K562 (cell line): Measurements from ENCODE around the gene SHANK1. TPM values are rescaled to one million over a fixed set of nuclear protein-coding genes. Genes with fewer than 3 reads are reported as not detected.
A peak's percentile ranks its signal among the peaks of the same experiment; 100 is the strongest.

Experiments
- ATAC-seq: fragments of 200-7000 bp; cut with Tn5 transposase; 3 replicates; pipeline ENCODE4 v1.9.1; 2020; ENCODE audit warnings: moderate library complexity
- BruUV-seq: library from RNA; stranded (reverse); fragments of 400-500 nt; replicated peaks from 2 replicates; lab custom pipeline; 2021; lab: Mats Ljungman, UMichigan
- CTCF ChIA-PET: fragments of 300-600 bp; formaldehyde crosslinking; extraction: SDS; loops from one replicate; lab custom pipeline; 2021; ENCODE audit warnings: low intra/inter-chr PET ratio; lab: Yijun Ruan, JAX
- POLR2A ChIA-PET: fragments of 300-600, 350-650 bp; sonication (Branson Sonifier 250); formaldehyde crosslinking; extraction: SDS; loops from one replicate; lab custom pipeline; 2021; ENCODE audit warnings: antibody characterized with exemption, inconsistent platforms; lab: Yijun Ruan, JAX
- DNase-seq, 4 experiments: peaks; one replicate each; pipeline versions ENCODE4 v3.0.0 to v3.0.0-alpha.2; 2011 to 2018; ENCODE audit warnings: low spot score in 3 of 4, mixed read lengths in 3 of 4; ENCODE audit errors: extremely low read depth in 1 of 4
- FAIRE-seq: peaks from 2 replicates; lab custom pipeline; 2011; peaks lifted over from hg19 to GRCh38; lab: Jason Lieb, UNC
- H2AFZ ChIP-seq: 2 replicates; pipeline ENCODE4 v1.6.0; 2011; ENCODE audit warnings: low read depth, low read length, control low read depth, inconsistent platforms
- H3K27ac ChIP-seq: fragments of 200-600 bp; 3 replicates; pipeline ENCODE4 v1.8.0; 2011; ENCODE audit warnings: low read depth, mild to moderate bottlenecking, control low read depth, inconsistent platforms, low read length, moderate library complexity, mixed read lengths; ENCODE audit errors: extremely low read depth
- H3K27me3 ChIP-seq, 2 experiments: fragments of 300-600 bp in 1 of 2; 2 replicates in 1 of 2; 3 replicates in 1 of 2; pipeline versions ENCODE4 v1.6.0 to v1.8.0; 2011; ENCODE audit warnings: inconsistent platforms in 2 of 2, low read length in 2 of 2, mild to moderate bottlenecking in 1 of 2, mixed read lengths in 1 of 2, moderate library complexity in 1 of 2; ENCODE audit not compliant: control insufficient read depth in 2 of 2, insufficient read depth in 2 of 2
- H3K36me3 ChIP-seq: fragments of 300-600 bp; 3 replicates; pipeline ENCODE4 v1.8.0; 2011; ENCODE audit warnings: mild to moderate bottlenecking, low read length, inconsistent platforms; ENCODE audit not compliant: control insufficient read depth, insufficient read depth
- H3K4me1 ChIP-seq, 2 experiments: fragments of 200-600 bp in 1 of 2; replicated peaks in 1 of 2; 2 replicates in 1 of 2; 3 replicates in 1 of 2; pipeline versions ENCODE4 v1.5.1 to v1.8.0; 2011; ENCODE audit warnings: inconsistent platforms in 2 of 2, low read length in 2 of 2, mild to moderate bottlenecking in 1 of 2, mixed read lengths in 1 of 2, moderate library complexity in 1 of 2; ENCODE audit not compliant: control insufficient read depth in 2 of 2, insufficient read depth in 2 of 2
- H3K4me2 ChIP-seq: 2 replicates; pipeline ENCODE4 v1.6.1; 2011; ENCODE audit warnings: low read length, control low read depth, inconsistent platforms, mixed read lengths; ENCODE audit not compliant: insufficient read depth
- H3K4me3 ChIP-seq: fragments of 200-600 bp; sonication (generic), shearing (Covaris generic); 2 replicates; pipeline ENCODE4 v1.5.1; 2016; ENCODE audit warnings: control low read depth, inconsistent platforms
- H3K79me2 ChIP-seq: fragments of 200-600 bp; 3 replicates; pipeline ENCODE4 v1.8.0; 2011; ENCODE audit warnings: low read length, inconsistent platforms; ENCODE audit not compliant: control insufficient read depth, insufficient read depth
- H3K9ac ChIP-seq, 2 experiments: 2 replicates each; pipeline versions ENCODE4 v1.6.0 to v1.6.1; 2011; ENCODE audit warnings: low read depth in 2 of 2, low read length in 2 of 2, control low read depth in 1 of 2, inconsistent platforms in 1 of 2, mild to moderate bottlenecking in 1 of 2, mixed read lengths in 1 of 2; ENCODE audit not compliant: insufficient read depth in 1 of 2
- H3K9me1 ChIP-seq: one replicate; pipeline ENCODE4 v1.6.0; 2011; ENCODE audit warnings: inconsistent platforms, mild to moderate bottlenecking, low read length, moderate library complexity; ENCODE audit not compliant: control insufficient read depth, insufficient read depth
- H3K9me3 ChIP-seq: replicated peaks from 2 replicates; pipeline ENCODE4 v1.5.1; 2011; ENCODE audit warnings: low read depth, low read length, inconsistent platforms; ENCODE audit not compliant: control insufficient read depth, insufficient read depth
- H4K20me1 ChIP-seq: replicated peaks from 2 replicates; pipeline ENCODE4 v1.6.1; 2011; ENCODE audit warnings: low read length, inconsistent platforms, mixed read lengths; ENCODE audit not compliant: control insufficient read depth, insufficient read depth
- CEBPB ChIP-seq: fragments of 450-650 bp; IDR thresholded peaks from 2 replicates; pipeline ENCODE4 v1.6.1; 2016; ENCODE audit warnings: missing genetic modification characterization, missing compliant biosample characterization
- CEBPG ChIP-seq, 3 experiments: fragments of 200-800 bp in 1 of 3; sonication (Bioruptor generic) in 1 of 3; sonication (generic) in 1 of 3; formaldehyde crosslinking in 1 of 3; IDR thresholded peaks in 2 of 3; conservative IDR thresholded peaks in 1 of 3; 2 replicates each; pipeline versions ENCODE4 v1.6.1 to v1.8.0; 2016 to 2022; ENCODE audit warnings: missing compliant biosample characterization in 2 of 3, missing genetic modification characterization in 2 of 3, mild to moderate bottlenecking in 1 of 3, missing genetic modification reagents in 1 of 3
- EP400 ChIP-seq: fragments of 450-650 bp; IDR thresholded peaks from 2 replicates; pipeline ENCODE4 v1.6.1; 2017; ENCODE audit warnings: antibody characterized with exemption, mild to moderate bottlenecking, moderate library complexity
- ILK ChIP-seq: fragments of 450-650 bp; IDR thresholded peaks from 2 replicates; pipeline ENCODE4 v1.6.1; 2016; ENCODE audit warnings: missing genetic modification characterization, low read depth, mild to moderate bottlenecking, missing compliant biosample characterization, moderate library complexity, borderline replicate concordance
- JUN ChIP-seq, 2 experiments: sonication (generic) in 1 of 2; formaldehyde crosslinking in 1 of 2; IDR thresholded peaks; 2 replicates each; pipeline versions ENCODE4 v1.6.1 to v1.8.0; 2012 to 2022; ENCODE audit warnings: borderline replicate concordance in 2 of 2, mild to moderate bottlenecking in 2 of 2, improper control_type of control experiment in 1 of 2, low read depth in 1 of 2, low read length in 1 of 2, missing genetic modification reagents in 1 of 2
- PML ChIP-seq: IDR thresholded peaks from 2 replicates; pipeline ENCODE4 v1.6.1; 2012; ENCODE audit warnings: low read length, inconsistent platforms
- RBM15 ChIP-seq: fragments of 200-400 bp; formaldehyde crosslinking; IDR thresholded peaks from 2 replicates; pipeline ENCODE4 v1.6.1; 2018; ENCODE audit warnings: mild to moderate bottlenecking, low read length, moderate library complexity; ENCODE audit not compliant: insufficient read depth
- SUPT5H ChIP-seq: fragments of 450-650 bp; IDR thresholded peaks from 2 replicates; pipeline ENCODE4 v1.6.1; 2016
- XRCC5 ChIP-seq: fragments of 200-400 bp; formaldehyde crosslinking; IDR thresholded peaks from 2 replicates; pipeline ENCODE4 v1.6.1; 2017; ENCODE audit warnings: low read depth, mild to moderate bottlenecking, low read length
- ZNF263 ChIP-seq: sonication (generic); formaldehyde crosslinking; IDR thresholded peaks from 2 replicates; pipeline ENCODE4 v1.8.0; 2022; ENCODE audit warnings: mild to moderate bottlenecking, missing genetic modification reagents, borderline replicate concordance
- ZNF780A ChIP-seq: fragments of 250-450 bp; sonication (Bioruptor Pico); IDR thresholded peaks from 2 replicates; pipeline ENCODE4 v1.5.0; 2021; ENCODE audit warnings: mild to moderate bottlenecking
- WGBS: fragments of 100-300 bp; shearing (Covaris generic); methylation state at CpG from one replicate; pipeline ENCODE4 v1.1.6; 2016; ENCODE audit warnings: low coverage, mixed read lengths; ENCODE audit not compliant: insufficient coverage; ENCODE audit errors: missing lambda C conversion rate; 5-methylcytosine and 5-hydroxymethylcytosine counted together
- in situ Hi-C: fragments of 300-500 bp; cut with MboI; formaldehyde crosslinking; loops from 4 replicates; pipeline ENCODE4 v1.15.0; 2018; ENCODE audit warnings: inconsistent platforms, mixed read lengths
- intact Hi-C: fragments of 100-400 bp; cut with micrococcal nuclease; formaldehyde crosslinking; loops from 2 replicates; pipeline ENCODE4 v1.14.2; 2022
- polyA plus RNA-seq, 8 experiments: library from polyadenylated mRNA; depleted of rRNA in 4 of 8; stranded (reverse) in 5 of 8; unstranded in 3 of 8; fragments of >200 nt; fragmentation: Nextera tagmentation in 2 of 8; fragmentation: Illumina TruSeq in 1 of 8; extraction: Ambion mirVana in 2 of 8; extraction: Trizol in 1 of 8; gene quantifications; 2 replicates each; pipeline versions ENCODE4 v1.2.1 to v1.2.3, GENCODE V29; 2011 to 2014; ENCODE audit warnings: inconsistent platforms in 1 of 8, missing spikeins in 1 of 8
- total RNA-seq, 7 experiments: library from RNA; depleted of rRNA in 6 of 7; stranded (reverse); fragments of >200 nt in 6 of 7; fragmentation: Illumina TruSeq in 2 of 7; extraction: Trizol in 2 of 7; gene quantifications; 2 replicates each; pipeline versions ENCODE4 v1.2.1 to v1.2.3, GENCODE V29; 2011 to 2021; ENCODE audit warnings: low replicate concordance in 1 of 7
- TF ChIP-seq, protein P1 (sequence below): sonication (generic); formaldehyde crosslinking; IDR thresholded peaks from 2 replicates; pipeline ENCODE4 v1.8.1; 2023; ENCODE audit warnings: mild to moderate bottlenecking, missing genetic modification reagents
- TF ChIP-seq, protein P2 (sequence below): fragments of 450-650 bp; IDR thresholded peaks from 2 replicates; pipeline ENCODE4 v1.6.1; 2016; ENCODE audit warnings: borderline replicate concordance
- TF ChIP-seq, protein P3 (sequence below), 3 experiments: IDR thresholded peaks in 2 of 3; conservative IDR thresholded peaks in 1 of 3; 2 replicates each; pipeline ENCODE4 v1.5.1; 2011 to 2012; ENCODE audit warnings: low read length in 3 of 3, mild to moderate bottlenecking in 3 of 3, control low read depth in 2 of 3, improper control_type of control experiment in 1 of 3, inconsistent platforms in 1 of 3, low read depth in 1 of 3, mixed read lengths in 1 of 3, moderate library complexity in 1 of 3; ENCODE audit not compliant: insufficient read depth in 2 of 3

Gene SHANK1
- total and polyA plus RNA-seq, 9 of the 15 experiments (the other 6 are each of a cell fraction or from before 2014, with no cell fraction given) = 0.33 to 1.3 (median 0.55) TPM; not detected in 2

GRCh38 chr19:50724522-50725217 is 5.1 kb upstream of the SHANK1 start:
- peak; percentile 98 to 100 (median 99) for DNase-seq
- Histone ChIP-seq H3K4me3 (peak overlapping the region; percentile 59), H3K27me3 (no peaks in the 10 kb centered on the region), H3K9ac (peak overlapping the region; percentile 82 to 95), H2AFZ (peak overlapping the region; percentile 94), H3K4me2 (peak overlapping the region; percentile 90), H3K9me3 (no peaks in the 10 kb centered on the region), H4K20me1 (peaks cover 5% of the 10 kb centered on the region; the same call in 1 of the 2 replicates), H3K36me3 (peaks cover 4% of the 10 kb centered on the region; the same call in 1 of the 3 replicates), H3K9me1 (no peaks in the 10 kb centered on the region), H3K27ac (peak overlapping the region; percentile 80), H3K4me1 (peaks cover 33 to 67% of the 10 kb centered on the region in 2 experiments; a peak in 4 of 5 replicates), H3K79me2 (peaks cover 26% of the 10 kb centered on the region)
- in situ Hi-C loops = no loop called here
- intact Hi-C loops = loop anchor here (1.0 kb wide), 1 partner anchor 59 kb away; no protein-coding TSS in a partner anchor
- ATAC-seq = peak; percentile 86
- BruUV-seq = no TSS peak
- peak; percentile 97 for FAIRE-seq
- ChIA-PET CTCF (interaction anchor here (0.7 to 4.5 kb wide), 5 partner anchors 53 to 198 kb away, joined by 3 to 91 read pairs (median 5); no protein-coding TSS in a partner anchor), POLR2A (interaction anchor here (0.6 to 1.7 kb wide), 16 partner anchors 12 to 197 kb away, joined by 3 to 14 read pairs (median 5); no protein-coding TSS in a partner anchor)
- under 1% methylated on average over 43 of the region's 65 CpGs for WGBS
- TF ChIP-seq PML (0 out of 2 replicates have a peak, but pooled peaks have one; percentile 51), XRCC5 (0 out of 2 replicates have a peak, but pooled peaks have one; percentile 75), JUN (IDR thresholded peaks at IDR 0.05; ENCODE audit: borderline replicate concordance, low read depth, low read length) (0 out of 2 replicates have a peak, but pooled peaks have one; percentile 4), JUN (CRISPR knock-in tag; IDR thresholded peaks at IDR 0.05; ENCODE audit: borderline replicate concordance) (no peak), ZNF780A (CRISPR knock-in tag) (no peak), SUPT5H (peak; percentile 70), EP400 (peak; percentile 53; the same call in 1 of the 2 replicates), RBM15 (no peak), CEBPB (tag) (no peak), CEBPG (CRISPR knock-in tag; IDR thresholded peaks at IDR 0.05) (no peak), CEBPG (tag; conservative IDR thresholded peaks at IDR 0.05 in 1 of 2, IDR thresholded peaks at IDR 0.05 in 1 of 2) (no peak), ILK (tag) (no peak), ZNF263 (CRISPR knock-in tag) (no peak; the same call in 1 of the 2 replicates)
- TF ChIP-seq, protein P1, sequence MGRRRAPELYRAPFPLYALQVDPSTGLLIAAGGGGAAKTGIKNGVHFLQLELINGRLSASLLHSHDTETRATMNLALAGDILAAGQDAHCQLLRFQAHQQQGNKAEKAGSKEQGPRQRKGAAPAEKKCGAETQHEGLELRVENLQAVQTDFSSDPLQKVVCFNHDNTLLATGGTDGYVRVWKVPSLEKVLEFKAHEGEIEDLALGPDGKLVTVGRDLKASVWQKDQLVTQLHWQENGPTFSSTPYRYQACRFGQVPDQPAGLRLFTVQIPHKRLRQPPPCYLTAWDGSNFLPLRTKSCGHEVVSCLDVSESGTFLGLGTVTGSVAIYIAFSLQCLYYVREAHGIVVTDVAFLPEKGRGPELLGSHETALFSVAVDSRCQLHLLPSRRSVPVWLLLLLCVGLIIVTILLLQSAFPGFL (CRISPR knock-in tag) = peak; percentile 95; the same call in 1 of the 2 replicates
- TF ChIP-seq, protein P2, sequence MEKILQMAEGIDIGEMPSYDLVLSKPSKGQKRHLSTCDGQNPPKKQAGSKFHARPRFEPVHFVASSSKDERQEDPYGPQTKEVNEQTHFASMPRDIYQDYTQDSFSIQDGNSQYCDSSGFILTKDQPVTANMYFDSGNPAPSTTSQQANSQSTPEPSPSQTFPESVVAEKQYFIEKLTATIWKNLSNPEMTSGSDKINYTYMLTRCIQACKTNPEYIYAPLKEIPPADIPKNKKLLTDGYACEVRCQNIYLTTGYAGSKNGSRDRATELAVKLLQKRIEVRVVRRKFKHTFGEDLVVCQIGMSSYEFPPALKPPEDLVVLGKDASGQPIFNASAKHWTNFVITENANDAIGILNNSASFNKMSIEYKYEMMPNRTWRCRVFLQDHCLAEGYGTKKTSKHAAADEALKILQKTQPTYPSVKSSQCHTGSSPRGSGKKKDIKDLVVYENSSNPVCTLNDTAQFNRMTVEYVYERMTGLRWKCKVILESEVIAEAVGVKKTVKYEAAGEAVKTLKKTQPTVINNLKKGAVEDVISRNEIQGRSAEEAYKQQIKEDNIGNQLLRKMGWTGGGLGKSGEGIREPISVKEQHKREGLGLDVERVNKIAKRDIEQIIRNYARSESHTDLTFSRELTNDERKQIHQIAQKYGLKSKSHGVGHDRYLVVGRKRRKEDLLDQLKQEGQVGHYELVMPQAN = peak; percentile 75; the same call in 1 of the 2 replicates
- TF ChIP-seq, protein P3, sequence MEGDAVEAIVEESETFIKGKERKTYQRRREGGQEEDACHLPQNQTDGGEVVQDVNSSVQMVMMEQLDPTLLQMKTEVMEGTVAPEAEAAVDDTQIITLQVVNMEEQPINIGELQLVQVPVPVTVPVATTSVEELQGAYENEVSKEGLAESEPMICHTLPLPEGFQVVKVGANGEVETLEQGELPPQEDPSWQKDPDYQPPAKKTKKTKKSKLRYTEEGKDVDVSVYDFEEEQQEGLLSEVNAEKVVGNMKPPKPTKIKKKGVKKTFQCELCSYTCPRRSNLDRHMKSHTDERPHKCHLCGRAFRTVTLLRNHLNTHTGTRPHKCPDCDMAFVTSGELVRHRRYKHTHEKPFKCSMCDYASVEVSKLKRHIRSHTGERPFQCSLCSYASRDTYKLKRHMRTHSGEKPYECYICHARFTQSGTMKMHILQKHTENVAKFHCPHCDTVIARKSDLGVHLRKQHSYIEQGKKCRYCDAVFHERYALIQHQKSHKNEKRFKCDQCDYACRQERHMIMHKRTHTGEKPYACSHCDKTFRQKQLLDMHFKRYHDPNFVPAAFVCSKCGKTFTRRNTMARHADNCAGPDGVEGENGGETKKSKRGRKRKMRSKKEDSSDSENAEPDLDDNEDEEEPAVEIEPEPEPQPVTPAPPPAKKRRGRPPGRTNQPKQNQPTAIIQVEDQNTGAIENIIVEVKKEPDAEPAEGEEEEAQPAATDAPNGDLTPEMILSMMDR (IDR thresholded peaks at IDR 0.05 in 2 of 3, conservative IDR thresholded peaks at IDR 0.05 in 1 of 3; ENCODE audit: insufficient read depth in 2 of 3, low read depth in 1 of 3, low read length in 3 of 3) = peak; percentile 87 to 96 (median 91)
